Liver (tissue), 9 donors: Measurements from ENCODE around the gene LAMC2. TPM values are rescaled to one million over a fixed set of nuclear protein-coding genes. Genes with fewer than 3 reads are reported as not detected.

Source experiments
- DNase-seq: peaks from one replicate; pipeline ENCODE4 v3.0.0-alpha.2; 2017; ENCODE audit warnings: low spot score
- H3K27ac ChIP-seq, 2 donors: one replicate each; pipeline ENCODE4 v1.7.0; 2013; ENCODE audit warnings: inconsistent platforms in 2 of 2, low read length in 2 of 2, control low read depth in 1 of 2, low read depth in 1 of 2, mild to moderate bottlenecking in 1 of 2
- H3K27me3 ChIP-seq, 4 donors: one replicate each; pipeline versions ENCODE4 v1.6.1 to v1.7.0; 2013; ENCODE audit warnings: low read length in 3 of 4, inconsistent platforms in 1 of 4, mild to moderate bottlenecking in 1 of 4, moderate library complexity in 1 of 4; ENCODE audit not compliant: control insufficient read depth in 4 of 4, insufficient read depth in 4 of 4
- H3K36me3 ChIP-seq, 4 donors: one replicate each; pipeline versions ENCODE4 v1.6.1 to v1.7.0; 2013; ENCODE audit warnings: low read length in 3 of 4, mild to moderate bottlenecking in 3 of 4, low read depth in 1 of 4, moderate library complexity in 1 of 4; ENCODE audit not compliant: control insufficient read depth in 4 of 4, insufficient read depth in 3 of 4
- H3K4me1 ChIP-seq, 4 donors: one replicate each; pipeline versions ENCODE4 v1.6.1 to v1.7.0; 2013; ENCODE audit warnings: low read length in 3 of 4, mild to moderate bottlenecking in 3 of 4, moderate library complexity in 1 of 4; ENCODE audit not compliant: control insufficient read depth in 4 of 4, insufficient read depth in 4 of 4
- H3K4me3 ChIP-seq, 3 donors: one replicate each; pipeline versions ENCODE4 v1.6.1 to v1.7.0; 2013; ENCODE audit warnings: low read length in 3 of 3, control low read depth in 1 of 3, low read depth in 1 of 3, mild to moderate bottlenecking in 1 of 3
- H3K9ac ChIP-seq, 2 donors: one replicate each; pipeline ENCODE4 v1.7.0; 2013; ENCODE audit warnings: low read length in 2 of 2, mild to moderate bottlenecking in 2 of 2, moderate library complexity in 2 of 2, control low read depth in 1 of 2, low read depth in 1 of 2
- H3K9me3 ChIP-seq, 4 donors: one replicate each; pipeline versions ENCODE4 v1.6.1 to v1.7.0; 2013; ENCODE audit warnings: low read length in 3 of 4; ENCODE audit not compliant: control insufficient read depth in 4 of 4
- EGR1 ChIP-seq, 2 donors: IDR thresholded peaks; 2 replicates each; pipeline ENCODE4 v1.6.1; 2016 to 2018; ENCODE audit warnings: antibody characterized with exemption in 2 of 2, low read depth in 2 of 2
- FOXA1 ChIP-seq: IDR thresholded peaks from 2 replicates; pipeline ENCODE4 v1.6.1; 2016; ENCODE audit warnings: antibody characterized with exemption
- FOXA2 ChIP-seq: IDR thresholded peaks from 2 replicates; pipeline ENCODE4 v1.6.1; 2016; ENCODE audit warnings: antibody characterized with exemption
- GABPA ChIP-seq, 2 donors: IDR thresholded peaks in 1 of 2; conservative IDR thresholded peaks in 1 of 2; 2 replicates each; pipeline ENCODE4 v1.6.1; 2016; ENCODE audit warnings: antibody characterized with exemption in 2 of 2, mild to moderate bottlenecking in 1 of 2, moderate library complexity in 1 of 2
- HNF4A ChIP-seq, 2 donors: conservative IDR thresholded peaks; 2 replicates each; pipeline ENCODE4 v1.6.1; 2016; ENCODE audit warnings: antibody characterized with exemption in 2 of 2, mild to moderate bottlenecking in 2 of 2
- HNF4G ChIP-seq: IDR thresholded peaks from 2 replicates; pipeline ENCODE4 v1.6.1; 2016; ENCODE audit warnings: antibody characterized with exemption
- JUND ChIP-seq, 2 donors: IDR thresholded peaks; 2 replicates each; pipeline ENCODE4 v1.6.1; 2016; ENCODE audit warnings: antibody characterized with exemption in 2 of 2
- NR2F2 ChIP-seq: IDR thresholded peaks from 2 replicates; pipeline ENCODE4 v1.6.1; 2016; ENCODE audit warnings: antibody characterized with exemption
- RAD21 ChIP-seq, 2 donors: IDR thresholded peaks; 2 replicates each; pipeline ENCODE4 v1.6.1; 2016; ENCODE audit warnings: antibody characterized with exemption in 2 of 2, mild to moderate bottlenecking in 2 of 2
- REST ChIP-seq: IDR thresholded peaks from 2 replicates; pipeline ENCODE4 v1.6.1; 2016; ENCODE audit warnings: antibody characterized with exemption, mild to moderate bottlenecking
- RXRA ChIP-seq, 2 donors: IDR thresholded peaks; 2 replicates each; pipeline ENCODE4 v1.6.1; 2017 to 2018; ENCODE audit warnings: antibody characterized with exemption in 2 of 2, mild to moderate bottlenecking in 1 of 2
- SP1 ChIP-seq: IDR thresholded peaks from 2 replicates; pipeline ENCODE4 v1.6.1; 2018; ENCODE audit warnings: antibody characterized with exemption, mild to moderate bottlenecking
- TAF1 ChIP-seq: conservative IDR thresholded peaks from 2 replicates; pipeline ENCODE4 v1.6.1; 2016; ENCODE audit warnings: antibody characterized with exemption, mild to moderate bottlenecking
- YY1 ChIP-seq: IDR thresholded peaks from 2 replicates; pipeline ENCODE4 v1.6.1; 2016; ENCODE audit warnings: antibody characterized with exemption, mild to moderate bottlenecking
- ZBTB33 ChIP-seq: IDR thresholded peaks from 2 replicates; pipeline ENCODE4 v1.6.1; 2016; ENCODE audit warnings: antibody characterized with exemption
- WGBS: extraction: QIAGEN DNeasy Blood & Tissue Kit; methylation state at CpG from one replicate; pipeline ENCODE4 v1.1.7; 2013; 5-methylcytosine and 5-hydroxymethylcytosine counted together
- polyA plus RNA-seq, 2 donors: library from polyadenylated mRNA; stranded (reverse) in 1 of 2; unstranded in 1 of 2; fragments of 200-250 nt in 1 of 2; fragments of >200 nt in 1 of 2; fragmentation: Nextera tagmentation in 1 of 2; extraction: Ambion mirVana in 1 of 2; gene quantifications; one replicate each; pipeline versions ENCODE4 v1.2.1 to v1.2.3, GENCODE V29; 2013 to 2015
- total RNA-seq, 2 donors: library from RNA; depleted of rRNA; stranded (reverse); fragments of >200 nt; gene quantifications; one replicate each; pipeline ENCODE4 v1.2.3, GENCODE V29; 2014
- TF ChIP-seq, protein P1 (sequence below): IDR thresholded peaks from 2 replicates; pipeline ENCODE4 v1.6.1; 2016; ENCODE audit warnings: antibody characterized with exemption
- TF ChIP-seq, protein P2 (sequence below): IDR thresholded peaks from 2 replicates; pipeline ENCODE4 v1.6.1; 2016; ENCODE audit warnings: antibody characterized with exemption
- TF ChIP-seq, protein P3 (sequence below): fragments of 150-350 bp; IDR thresholded peaks from 2 replicates; pipeline ENCODE4 v1.5.1; 2017; ENCODE audit warnings: improper control_type of control experiment, low read depth, low read length; ENCODE audit not compliant: missing input control
- donor health status: healthy.
- donor health status: healthy.
- donor health status: healthy.
- donor health status: healthy.
- donor health status: healthy.

Gene LAMC2
- total and polyA plus RNA-seq, 4 donors, result 0.05 to 0.42 (median 0.16) TPM

GRCh38 chr1:183203094-183203493 is 17.0 kb downstream of the LAMC2 start:
- Histone ChIP-seq H3K4me1 (peaks cover 2 to 7% (median 6%) of the 10 kb centered on the region in 4 donors), H3K36me3 (no peaks in the 10 kb centered on the region), H3K27me3 (no peaks in the 10 kb centered on the region), H3K9ac (no peak overlapping the region), H3K9me3 (no peaks in the 10 kb centered on the region), H3K4me3 (no peak overlapping the region), H3K27ac (no peak overlapping the region)
- WGBS, result 83% methylated on average over 3 of the region's 3 CpGs
- TF ChIP-seq RXRA (IDR thresholded peaks at IDR 0.05) (no peak), ZBTB33 (no peak), FOXA2 (no peak), NR2F2 (no peak), EGR1 (IDR thresholded peaks at IDR 0.05; ENCODE audit: low read depth in 2 of 2) (no peak), TAF1 (no peak)
- TF ChIP-seq, protein P1, sequence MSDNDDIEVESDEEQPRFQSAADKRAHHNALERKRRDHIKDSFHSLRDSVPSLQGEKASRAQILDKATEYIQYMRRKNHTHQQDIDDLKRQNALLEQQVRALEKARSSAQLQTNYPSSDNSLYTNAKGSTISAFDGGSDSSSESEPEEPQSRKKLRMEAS, result no peak
- TF ChIP-seq, protein P2, sequence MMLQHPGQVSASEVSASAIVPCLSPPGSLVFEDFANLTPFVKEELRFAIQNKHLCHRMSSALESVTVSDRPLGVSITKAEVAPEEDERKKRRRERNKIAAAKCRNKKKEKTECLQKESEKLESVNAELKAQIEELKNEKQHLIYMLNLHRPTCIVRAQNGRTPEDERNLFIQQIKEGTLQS, result no peak
- DNase-seq, result no peak

DNA sequence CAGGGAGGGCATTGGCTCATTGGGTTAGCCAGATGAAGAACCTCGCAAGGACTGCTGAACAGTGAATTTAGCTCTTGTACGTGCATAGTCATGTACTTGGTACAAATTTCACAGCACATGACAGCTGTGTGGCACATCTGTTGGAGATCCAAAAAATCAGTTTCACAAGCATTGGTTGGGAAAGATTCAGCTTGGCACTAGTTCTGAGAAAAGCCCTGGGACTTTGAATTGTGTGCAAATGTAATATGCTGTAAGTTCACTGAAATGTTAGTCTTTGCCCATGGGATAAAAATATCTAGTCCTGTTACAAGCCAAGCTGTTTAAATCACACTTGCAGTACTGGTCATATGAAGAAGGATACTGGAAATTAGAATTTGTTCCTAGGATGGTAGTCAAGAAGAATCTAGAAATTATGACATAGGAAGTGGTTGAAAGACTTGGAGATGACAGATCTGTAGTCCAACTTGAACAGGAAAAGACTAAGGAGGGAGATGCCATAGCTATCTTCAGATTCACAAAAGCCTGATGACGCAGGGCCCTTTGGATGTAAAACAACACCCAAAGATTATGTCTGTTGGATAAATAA is 19.2 kb downstream of the LAMC2 start:
- no peak overlapping the region for H3K9ac ChIP-seq
- TF ChIP-seq GABPA (IDR thresholded peaks at IDR 0.05 in 1 of 2, conservative IDR thresholded peaks at IDR 0.05 in 1 of 2), result peak in 1 of 2 donors; percentile 42
- TF ChIP-seq EGR1 (IDR thresholded peaks at IDR 0.05; ENCODE audit: low read depth in 2 of 2), result peak in 1 of 2 donors; percentile 59
- TF ChIP-seq FOXA2, result peak; percentile 38
- no peak for TF ChIP-seq FOXA1
- TF ChIP-seq RXRA (IDR thresholded peaks at IDR 0.05), result peak; percentile 83 to 95
- TF ChIP-seq RAD21 (IDR thresholded peaks at IDR 0.05), result peak; percentile 31 to 58
- TF ChIP-seq ZBTB33, result peak; percentile 94
- peak; percentile 92 for TF ChIP-seq SP1
- peak; percentile 85 to 88 for TF ChIP-seq JUND (IDR thresholded peaks at IDR 0.05)
- peak; percentile 76 for TF ChIP-seq YY1
- peak; percentile 70 for TF ChIP-seq REST
- TF ChIP-seq NR2F2, result no peak
- TF ChIP-seq HNF4G, result peak; percentile 92
- TF ChIP-seq, protein P1, result peak; percentile 87
- TF ChIP-seq, protein P2, result peak; percentile 76
- TF ChIP-seq HNF4A (conservative IDR thresholded peaks at IDR 0.05), result peak; percentile 98 to 99
- TF ChIP-seq, protein P3, sequence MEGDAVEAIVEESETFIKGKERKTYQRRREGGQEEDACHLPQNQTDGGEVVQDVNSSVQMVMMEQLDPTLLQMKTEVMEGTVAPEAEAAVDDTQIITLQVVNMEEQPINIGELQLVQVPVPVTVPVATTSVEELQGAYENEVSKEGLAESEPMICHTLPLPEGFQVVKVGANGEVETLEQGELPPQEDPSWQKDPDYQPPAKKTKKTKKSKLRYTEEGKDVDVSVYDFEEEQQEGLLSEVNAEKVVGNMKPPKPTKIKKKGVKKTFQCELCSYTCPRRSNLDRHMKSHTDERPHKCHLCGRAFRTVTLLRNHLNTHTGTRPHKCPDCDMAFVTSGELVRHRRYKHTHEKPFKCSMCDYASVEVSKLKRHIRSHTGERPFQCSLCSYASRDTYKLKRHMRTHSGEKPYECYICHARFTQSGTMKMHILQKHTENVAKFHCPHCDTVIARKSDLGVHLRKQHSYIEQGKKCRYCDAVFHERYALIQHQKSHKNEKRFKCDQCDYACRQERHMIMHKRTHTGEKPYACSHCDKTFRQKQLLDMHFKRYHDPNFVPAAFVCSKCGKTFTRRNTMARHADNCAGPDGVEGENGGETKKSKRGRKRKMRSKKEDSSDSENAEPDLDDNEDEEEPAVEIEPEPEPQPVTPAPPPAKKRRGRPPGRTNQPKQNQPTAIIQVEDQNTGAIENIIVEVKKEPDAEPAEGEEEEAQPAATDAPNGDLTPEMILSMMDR, result no peak
- no peak for TF ChIP-seq TAF1

More for the DNA sequence above, 19.2 kb downstream of the LAMC2 start:
- no peaks in the 10 kb centered on the region for H3K27me3 ChIP-seq
- no peaks in the 10 kb centered on the region for H3K36me3 ChIP-seq
- DNase-seq, result no peak
- 37% methylated on average over 3 of the region's 3 CpGs for WGBS
- no peaks in the 10 kb centered on the region for H3K9me3 ChIP-seq
- peak overlapping the region; percentile 63 to 74 for H3K27ac ChIP-seq
- peaks cover 4 to 7% (median 6%) of the 10 kb centered on the region in 4 donors for H3K4me1 ChIP-seq
- H3K4me3 ChIP-seq, result no peak overlapping the region
